LNCaP clone FGC (cell line): ENCODE data around the gene PFN4.
A peak's percentile ranks its signal among the peaks of the same experiment; 100 is the strongest.

Experiments
- DNase-seq: peaks from one replicate; pipeline ENCODE4 v3.0.0-alpha.2; 2011; ENCODE audit warnings: low read depth
- H3K4me3 ChIP-seq: 2 replicates; pipeline ENCODE4 v1.5.1; 2011; ENCODE audit warnings: mild to moderate bottlenecking, low read depth, low read length, control low read depth
- TF ChIP-seq, protein P1 (sequence below): IDR thresholded peaks from 2 replicates; pipeline ENCODE4 v1.5.1; 2012; ENCODE audit warnings: mild to moderate bottlenecking; ENCODE audit not compliant: control insufficient read depth, insufficient read depth; ENCODE audit errors: extremely low read depth

Gene PFN4

DNA sequence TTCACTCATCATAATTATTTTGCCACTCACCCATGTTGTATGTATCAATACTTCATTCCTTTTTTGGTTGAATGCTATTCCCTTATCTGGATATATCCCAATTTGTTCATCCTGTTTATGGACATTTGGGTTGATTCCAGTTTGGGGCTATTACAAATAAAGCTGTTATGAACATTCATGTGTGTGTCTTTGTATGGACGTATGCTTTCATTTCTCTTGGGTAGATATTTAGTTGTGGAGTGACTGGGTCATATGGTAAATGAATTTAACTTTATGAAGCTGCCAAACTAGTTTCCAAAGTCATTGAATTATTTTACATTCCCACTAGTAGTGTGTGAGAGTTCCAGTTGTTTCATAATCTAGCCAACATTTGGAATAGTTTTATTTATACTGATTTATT lies 2.8 kb upstream of the PFN4 start:
- DNase-seq: no peak
- no peak overlapping the region for H3K4me3 ChIP-seq
- TF ChIP-seq, protein P1, sequence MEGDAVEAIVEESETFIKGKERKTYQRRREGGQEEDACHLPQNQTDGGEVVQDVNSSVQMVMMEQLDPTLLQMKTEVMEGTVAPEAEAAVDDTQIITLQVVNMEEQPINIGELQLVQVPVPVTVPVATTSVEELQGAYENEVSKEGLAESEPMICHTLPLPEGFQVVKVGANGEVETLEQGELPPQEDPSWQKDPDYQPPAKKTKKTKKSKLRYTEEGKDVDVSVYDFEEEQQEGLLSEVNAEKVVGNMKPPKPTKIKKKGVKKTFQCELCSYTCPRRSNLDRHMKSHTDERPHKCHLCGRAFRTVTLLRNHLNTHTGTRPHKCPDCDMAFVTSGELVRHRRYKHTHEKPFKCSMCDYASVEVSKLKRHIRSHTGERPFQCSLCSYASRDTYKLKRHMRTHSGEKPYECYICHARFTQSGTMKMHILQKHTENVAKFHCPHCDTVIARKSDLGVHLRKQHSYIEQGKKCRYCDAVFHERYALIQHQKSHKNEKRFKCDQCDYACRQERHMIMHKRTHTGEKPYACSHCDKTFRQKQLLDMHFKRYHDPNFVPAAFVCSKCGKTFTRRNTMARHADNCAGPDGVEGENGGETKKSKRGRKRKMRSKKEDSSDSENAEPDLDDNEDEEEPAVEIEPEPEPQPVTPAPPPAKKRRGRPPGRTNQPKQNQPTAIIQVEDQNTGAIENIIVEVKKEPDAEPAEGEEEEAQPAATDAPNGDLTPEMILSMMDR: no peak

DNA sequence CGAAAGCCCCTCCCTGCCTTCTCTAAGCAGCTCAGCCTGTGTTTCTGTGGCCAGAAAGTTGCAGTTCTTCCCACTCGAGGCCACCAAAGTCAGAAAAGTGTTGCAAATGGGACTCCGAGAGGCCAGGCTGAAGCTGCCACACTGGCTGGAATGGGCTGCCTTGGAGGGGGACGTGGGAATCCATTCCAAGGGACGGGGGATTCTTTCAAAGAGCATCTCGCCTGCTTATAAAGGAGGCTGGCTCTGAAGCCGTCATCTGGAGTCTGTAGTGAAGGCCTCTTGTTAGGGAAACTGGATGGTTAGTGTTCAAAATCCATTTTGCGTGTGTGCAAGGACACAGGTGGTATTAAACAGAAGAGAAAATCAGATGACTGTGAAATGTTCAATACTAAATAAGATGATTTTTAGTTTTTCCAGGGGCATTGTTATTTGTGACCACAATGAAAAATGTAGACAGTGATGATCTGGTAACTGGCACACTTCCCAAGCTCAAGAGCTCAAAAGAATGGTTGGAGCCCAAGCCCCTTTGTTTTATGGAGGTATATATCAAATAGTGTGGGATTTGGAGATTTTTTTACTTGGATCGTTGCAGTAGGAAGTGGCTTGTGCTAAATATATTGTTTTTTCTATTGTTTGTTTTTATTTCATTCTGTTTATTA lies 917 bp upstream of the PFN4 start:
- no peak for DNase-seq
- TF ChIP-seq, protein P1: no peak
- H3K4me3 ChIP-seq: peak overlapping the region; percentile 76

DNA sequence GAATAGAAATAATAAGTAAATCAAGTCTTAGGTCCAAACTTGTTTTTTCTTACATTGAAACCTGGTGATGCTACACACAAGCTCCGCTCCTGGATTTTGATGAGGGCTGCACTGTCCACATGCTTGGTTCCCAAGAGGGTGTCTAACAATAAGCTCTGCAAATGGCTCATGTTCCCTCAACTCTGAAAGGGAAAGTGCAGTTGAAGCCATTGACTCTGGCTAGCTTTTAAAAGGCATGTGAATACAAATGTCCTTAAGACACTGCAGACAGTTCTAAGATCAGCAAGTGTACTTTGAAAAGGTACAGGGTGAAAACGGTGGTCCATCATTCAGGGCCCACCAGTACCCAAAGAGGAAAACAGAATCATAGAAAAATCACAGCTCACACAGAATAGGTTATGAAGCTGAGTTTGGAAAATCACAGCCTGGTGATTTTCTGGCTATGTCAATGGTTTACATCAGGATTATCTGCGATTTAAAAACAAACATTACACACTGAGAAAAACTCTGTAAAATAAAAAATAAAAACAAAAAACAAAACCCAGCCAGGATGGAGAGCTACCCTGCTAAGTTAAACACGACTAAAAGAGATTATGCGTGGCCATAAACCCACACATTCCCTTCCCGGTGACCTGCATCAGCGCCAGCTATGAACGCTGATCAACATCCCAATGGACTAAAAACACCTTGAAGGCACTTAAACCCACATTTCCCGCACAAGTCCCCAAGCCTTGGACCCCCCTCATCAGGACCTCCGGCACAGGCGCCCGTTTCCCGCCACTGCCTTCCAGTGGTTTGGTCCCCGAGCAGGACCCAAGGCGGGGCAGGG lies 554 bp downstream of the PFN4 start:
- no peak for DNase-seq
- TF ChIP-seq, protein P1: no peak

DNA sequence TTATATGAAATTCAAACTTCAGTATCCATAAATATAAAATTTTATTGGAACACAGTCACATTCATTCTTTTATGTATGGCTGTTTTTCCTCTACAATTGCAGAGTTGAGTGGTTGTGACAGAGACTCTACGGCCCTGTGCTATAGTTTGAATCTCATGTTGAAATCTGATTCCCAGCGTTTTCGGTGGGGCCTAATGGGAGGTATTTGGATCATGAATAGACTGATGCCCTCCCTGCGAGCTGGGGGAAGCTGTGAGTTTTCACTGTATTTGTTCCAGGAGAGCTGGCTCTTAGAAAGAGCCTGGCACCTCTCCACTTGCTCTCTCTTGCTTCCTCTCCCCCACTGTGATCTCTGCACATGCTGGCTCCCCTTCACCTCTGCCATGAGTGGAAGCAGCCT lies 1.7 kb downstream of the PFN4 start:
- no peak overlapping the region for H3K4me3 ChIP-seq
- TF ChIP-seq, protein P1: no peak
- no peak for DNase-seq

More for the DNA sequence above, 554 bp downstream of the PFN4 start:
- H3K4me3 ChIP-seq: peak overlapping the region; percentile 76

DNA sequence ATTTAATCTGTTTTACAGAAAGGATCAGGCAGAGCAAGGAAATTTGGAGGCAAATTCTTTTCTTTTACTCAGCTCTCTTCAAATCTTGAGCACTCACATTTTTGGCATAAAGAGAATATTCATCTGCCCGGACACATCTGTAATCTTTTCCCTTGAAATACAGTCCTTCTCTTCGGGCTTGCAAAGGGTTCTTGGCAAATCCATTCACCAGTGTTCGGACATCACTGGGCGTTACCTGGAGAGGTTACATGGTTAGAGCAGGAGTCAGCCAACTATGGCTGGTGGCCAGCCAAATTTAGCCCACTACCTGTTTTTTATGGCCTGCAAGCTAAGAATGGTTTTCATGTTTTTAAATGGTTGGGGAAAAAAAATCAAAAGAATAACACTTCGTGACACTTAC lies 2.1 kb downstream of the PFN4 start:
- TF ChIP-seq, protein P1: no peak
- DNase-seq: no peak
- H3K4me3 ChIP-seq: no peak overlapping the region

DNA sequence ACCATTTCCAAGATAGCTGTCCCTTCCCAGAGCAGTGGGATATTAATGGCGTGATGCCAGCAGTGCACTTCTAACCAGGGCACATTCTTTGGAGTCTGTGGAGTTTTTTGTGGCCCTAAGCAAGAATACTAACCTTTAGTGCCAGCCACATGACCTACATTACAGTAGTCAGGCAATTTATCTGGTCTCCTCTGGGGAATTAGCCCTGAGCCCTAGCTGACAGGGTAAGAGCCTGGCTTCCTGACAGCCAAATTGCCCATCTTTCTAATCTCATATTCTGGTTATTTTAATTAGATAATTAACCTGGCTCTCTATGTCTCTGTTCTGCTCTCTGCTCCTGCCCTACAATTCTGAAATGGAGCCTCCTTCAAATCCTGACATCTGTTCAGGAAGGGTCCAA lies 5.2 kb downstream of the PFN4 start:
- DNase-seq: no peak
- TF ChIP-seq, protein P1: no peak

More for the DNA sequence above, 5.2 kb downstream of the PFN4 start:
- H3K4me3 ChIP-seq: no peak overlapping the region
